K562 (cell line): ENCODE results near the gene C19orf47. TPM values are rescaled to one million over a fixed set of nuclear protein-coding genes. Genes with fewer than 3 reads are reported as not detected.

Experiments
- ATAC-seq: fragments of 200-7000 bp; cut with Tn5 transposase; 3 replicates; pipeline ENCODE4 v1.9.1; 2020; ENCODE audit warnings: moderate library complexity
- BruUV-seq: library from RNA; stranded (reverse); fragments of 400-500 nt; replicated peaks from 2 replicates; lab custom pipeline; 2021; lab: Mats Ljungman, UMichigan
- CTCF ChIA-PET: fragments of 300-600 bp; formaldehyde crosslinking; extraction: SDS; loops from one replicate; lab custom pipeline; 2021; ENCODE audit warnings: low intra/inter-chr PET ratio; lab: Yijun Ruan, JAX
- POLR2A ChIA-PET: fragments of 300-600, 350-650 bp; sonication (Branson Sonifier 250); formaldehyde crosslinking; extraction: SDS; loops from one replicate; lab custom pipeline; 2021; ENCODE audit warnings: antibody characterized with exemption, inconsistent platforms; lab: Yijun Ruan, JAX
- DNase-seq, 4 experiments: peaks; one replicate each; pipeline versions ENCODE4 v3.0.0 to v3.0.0-alpha.2; 2011 to 2018; ENCODE audit warnings: low spot score in 3 of 4, mixed read lengths in 3 of 4; ENCODE audit errors: extremely low read depth in 1 of 4
- FAIRE-seq: peaks from 2 replicates; lab custom pipeline; 2011; peaks lifted over from hg19 to GRCh38; lab: Jason Lieb, UNC
- H2AFZ ChIP-seq: 2 replicates; pipeline ENCODE4 v1.6.0; 2011; ENCODE audit warnings: low read depth, low read length, control low read depth, inconsistent platforms
- H3K27ac ChIP-seq: fragments of 200-600 bp; 3 replicates; pipeline ENCODE4 v1.8.0; 2011; ENCODE audit warnings: low read depth, mild to moderate bottlenecking, control low read depth, inconsistent platforms, low read length, moderate library complexity, mixed read lengths; ENCODE audit errors: extremely low read depth
- H3K27me3 ChIP-seq, 2 experiments: fragments of 300-600 bp in 1 of 2; 2 replicates in 1 of 2; 3 replicates in 1 of 2; pipeline versions ENCODE4 v1.6.0 to v1.8.0; 2011; ENCODE audit warnings: inconsistent platforms in 2 of 2, low read length in 2 of 2, mild to moderate bottlenecking in 1 of 2, mixed read lengths in 1 of 2, moderate library complexity in 1 of 2; ENCODE audit not compliant: control insufficient read depth in 2 of 2, insufficient read depth in 2 of 2
- H3K36me3 ChIP-seq: fragments of 300-600 bp; 3 replicates; pipeline ENCODE4 v1.8.0; 2011; ENCODE audit warnings: mild to moderate bottlenecking, low read length, inconsistent platforms; ENCODE audit not compliant: control insufficient read depth, insufficient read depth
- H3K4me1 ChIP-seq, 2 experiments: fragments of 200-600 bp in 1 of 2; replicated peaks in 1 of 2; 2 replicates in 1 of 2; 3 replicates in 1 of 2; pipeline versions ENCODE4 v1.5.1 to v1.8.0; 2011; ENCODE audit warnings: inconsistent platforms in 2 of 2, low read length in 2 of 2, mild to moderate bottlenecking in 1 of 2, mixed read lengths in 1 of 2, moderate library complexity in 1 of 2; ENCODE audit not compliant: control insufficient read depth in 2 of 2, insufficient read depth in 2 of 2
- H3K4me2 ChIP-seq: 2 replicates; pipeline ENCODE4 v1.6.1; 2011; ENCODE audit warnings: low read length, control low read depth, inconsistent platforms, mixed read lengths; ENCODE audit not compliant: insufficient read depth
- H3K4me3 ChIP-seq: fragments of 200-600 bp; sonication (generic), shearing (Covaris generic); 2 replicates; pipeline ENCODE4 v1.5.1; 2016; ENCODE audit warnings: control low read depth, inconsistent platforms
- H3K79me2 ChIP-seq: fragments of 200-600 bp; 3 replicates; pipeline ENCODE4 v1.8.0; 2011; ENCODE audit warnings: low read length, inconsistent platforms; ENCODE audit not compliant: control insufficient read depth, insufficient read depth
- H3K9ac ChIP-seq, 2 experiments: 2 replicates each; pipeline versions ENCODE4 v1.6.0 to v1.6.1; 2011; ENCODE audit warnings: low read depth in 2 of 2, low read length in 2 of 2, control low read depth in 1 of 2, inconsistent platforms in 1 of 2, mild to moderate bottlenecking in 1 of 2, mixed read lengths in 1 of 2; ENCODE audit not compliant: insufficient read depth in 1 of 2
- H3K9me1 ChIP-seq: one replicate; pipeline ENCODE4 v1.6.0; 2011; ENCODE audit warnings: inconsistent platforms, mild to moderate bottlenecking, low read length, moderate library complexity; ENCODE audit not compliant: control insufficient read depth, insufficient read depth
- H3K9me3 ChIP-seq: replicated peaks from 2 replicates; pipeline ENCODE4 v1.5.1; 2011; ENCODE audit warnings: low read depth, low read length, inconsistent platforms; ENCODE audit not compliant: control insufficient read depth, insufficient read depth
- H4K20me1 ChIP-seq: replicated peaks from 2 replicates; pipeline ENCODE4 v1.6.1; 2011; ENCODE audit warnings: low read length, inconsistent platforms, mixed read lengths; ENCODE audit not compliant: control insufficient read depth, insufficient read depth
- BCL6 ChIP-seq: fragments of 250-450 bp; sonication (Bioruptor Pico); IDR thresholded peaks from 2 replicates; pipeline ENCODE4 v1.4.0; 2020
- SAFB ChIP-seq: fragments of 200-400 bp; formaldehyde crosslinking; IDR thresholded peaks from 2 replicates; pipeline ENCODE4 v1.6.1; 2017; ENCODE audit warnings: low read depth, low read length, borderline replicate concordance
- SAFB2 ChIP-seq: fragments of 200-400 bp; formaldehyde crosslinking; IDR thresholded peaks from 2 replicates; pipeline ENCODE4 v1.6.1; 2018; ENCODE audit warnings: borderline replicate concordance, low read length, low read depth, moderate library complexity; ENCODE audit not compliant: severe bottlenecking
- ZKSCAN3 ChIP-seq: fragments of 250-450 bp; sonication (Bioruptor Pico); IDR thresholded peaks from 2 replicates; pipeline ENCODE4 v1.4.0; 2020
- ZKSCAN8 ChIP-seq: fragments of 200-800 bp; sonication (Bioruptor generic); IDR thresholded peaks from 2 replicates; pipeline ENCODE4 v1.6.1; 2016; ENCODE audit warnings: missing genetic modification characterization, missing compliant biosample characterization
- WGBS: fragments of 100-300 bp; shearing (Covaris generic); methylation state at CpG from one replicate; pipeline ENCODE4 v1.1.6; 2016; ENCODE audit warnings: low coverage, mixed read lengths; ENCODE audit not compliant: insufficient coverage; ENCODE audit errors: missing lambda C conversion rate; 5-methylcytosine and 5-hydroxymethylcytosine counted together
- in situ Hi-C: fragments of 300-500 bp; cut with MboI; formaldehyde crosslinking; loops from 4 replicates; pipeline ENCODE4 v1.15.0; 2018; ENCODE audit warnings: inconsistent platforms, mixed read lengths
- intact Hi-C: fragments of 100-400 bp; cut with micrococcal nuclease; formaldehyde crosslinking; loops from 2 replicates; pipeline ENCODE4 v1.14.2; 2022
- polyA plus RNA-seq, 8 experiments: library from polyadenylated mRNA; depleted of rRNA in 4 of 8; stranded (reverse) in 5 of 8; unstranded in 3 of 8; fragments of >200 nt; fragmentation: Nextera tagmentation in 2 of 8; fragmentation: Illumina TruSeq in 1 of 8; extraction: Ambion mirVana in 2 of 8; extraction: Trizol in 1 of 8; gene quantifications; 2 replicates each; pipeline versions ENCODE4 v1.2.1 to v1.2.3, GENCODE V29; 2011 to 2014; ENCODE audit warnings: inconsistent platforms in 1 of 8, missing spikeins in 1 of 8
- total RNA-seq, 7 experiments: library from RNA; depleted of rRNA in 6 of 7; stranded (reverse); fragments of >200 nt in 6 of 7; fragmentation: Illumina TruSeq in 2 of 7; extraction: Trizol in 2 of 7; gene quantifications; 2 replicates each; pipeline versions ENCODE4 v1.2.1 to v1.2.3, GENCODE V29; 2011 to 2021; ENCODE audit warnings: low replicate concordance in 1 of 7
- TF ChIP-seq, protein P1 (sequence below): fragments of 450-650 bp; IDR thresholded peaks from 2 replicates; pipeline ENCODE4 v1.7.1; 2018; ENCODE audit warnings: mild to moderate bottlenecking, low read depth; ENCODE audit not compliant: partially characterized antibody

Gene C19orf47
- total and polyA plus RNA-seq, 9 of the 15 experiments (the other 6 are each of a cell fraction or from before 2014, with no cell fraction given) = 0.08 to 26.1 (median 14.7) TPM

- H2AFZ ChIP-seq = no peak overlapping the region
- ChIA-PET POLR2A (no interaction called here), CTCF (no interaction called here)
- no peaks in the 10 kb centered on the region for H3K9me1 ChIP-seq
- H3K4me3 ChIP-seq = no peak overlapping the region
- intact Hi-C loops (no loop called here), in situ Hi-C loops (no loop called here)
- 43% methylated on average over 6 of the region's 6 CpGs for WGBS
- no peak overlapping the region for H3K9ac ChIP-seq
- no peaks in the 10 kb centered on the region for H3K9me3 ChIP-seq
- H4K20me1 ChIP-seq = no peaks in the 10 kb centered on the region
- TF ChIP-seq SAFB2 = no peak
- TF ChIP-seq BCL6 (CRISPR knock-in tag) = no peak
- no peak for TF ChIP-seq ZKSCAN3 (CRISPR knock-in tag)
- TF ChIP-seq SAFB = no peak
- TF ChIP-seq, protein P1, sequence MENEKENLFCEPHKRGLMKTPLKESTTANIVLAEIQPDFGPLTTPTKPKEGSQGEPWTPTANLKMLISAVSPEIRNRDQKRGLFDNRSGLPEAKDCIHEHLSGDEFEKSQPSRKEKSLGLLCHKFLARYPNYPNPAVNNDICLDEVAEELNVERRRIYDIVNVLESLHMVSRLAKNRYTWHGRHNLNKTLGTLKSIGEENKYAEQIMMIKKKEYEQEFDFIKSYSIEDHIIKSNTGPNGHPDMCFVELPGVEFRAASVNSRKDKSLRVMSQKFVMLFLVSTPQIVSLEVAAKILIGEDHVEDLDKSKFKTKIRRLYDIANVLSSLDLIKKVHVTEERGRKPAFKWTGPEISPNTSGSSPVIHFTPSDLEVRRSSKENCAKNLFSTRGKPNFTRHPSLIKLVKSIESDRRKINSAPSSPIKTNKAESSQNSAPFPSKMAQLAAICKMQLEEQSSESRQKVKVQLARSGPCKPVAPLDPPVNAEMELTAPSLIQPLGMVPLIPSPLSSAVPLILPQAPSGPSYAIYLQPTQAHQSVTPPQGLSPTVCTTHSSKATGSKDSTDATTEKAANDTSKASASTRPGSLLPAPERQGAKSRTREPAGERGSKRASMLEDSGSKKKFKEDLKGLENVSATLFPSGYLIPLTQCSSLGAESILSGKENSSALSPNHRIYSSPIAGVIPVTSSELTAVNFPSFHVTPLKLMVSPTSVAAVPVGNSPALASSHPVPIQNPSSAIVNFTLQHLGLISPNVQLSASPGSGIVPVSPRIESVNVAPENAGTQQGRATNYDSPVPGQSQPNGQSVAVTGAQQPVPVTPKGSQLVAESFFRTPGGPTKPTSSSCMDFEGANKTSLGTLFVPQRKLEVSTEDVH = no peak
- TF ChIP-seq ZKSCAN8 (CRISPR knock-in tag) = no peak
- H3K79me2 ChIP-seq = no peaks in the 10 kb centered on the region
- no peaks in the 10 kb centered on the region; a peak in 2 of 5 replicates for H3K4me1 ChIP-seq
- no TSS peak for BruUV-seq
- no peak for DNase-seq
- no peak overlapping the region for H3K4me2 ChIP-seq
- no peaks in the 10 kb centered on the region for H3K36me3 ChIP-seq
- no peaks in the 10 kb centered on the region for H3K27me3 ChIP-seq
- FAIRE-seq = no peak
- no peak overlapping the region for H3K27ac ChIP-seq
- no peak for ATAC-seq
These were observed 45.8 kb downstream of the C19orf47 start for GRCh38 chr19:40302224-40303011.
